NCI-H510A (cell line): Measurements from ENCODE around the gene GFRA1.

Experiments used
- DNase-seq: peaks from one replicate; lab custom pipeline; 2025; lab: John Stamatoyannopoulos, UW

Gene GFRA1

DNA sequence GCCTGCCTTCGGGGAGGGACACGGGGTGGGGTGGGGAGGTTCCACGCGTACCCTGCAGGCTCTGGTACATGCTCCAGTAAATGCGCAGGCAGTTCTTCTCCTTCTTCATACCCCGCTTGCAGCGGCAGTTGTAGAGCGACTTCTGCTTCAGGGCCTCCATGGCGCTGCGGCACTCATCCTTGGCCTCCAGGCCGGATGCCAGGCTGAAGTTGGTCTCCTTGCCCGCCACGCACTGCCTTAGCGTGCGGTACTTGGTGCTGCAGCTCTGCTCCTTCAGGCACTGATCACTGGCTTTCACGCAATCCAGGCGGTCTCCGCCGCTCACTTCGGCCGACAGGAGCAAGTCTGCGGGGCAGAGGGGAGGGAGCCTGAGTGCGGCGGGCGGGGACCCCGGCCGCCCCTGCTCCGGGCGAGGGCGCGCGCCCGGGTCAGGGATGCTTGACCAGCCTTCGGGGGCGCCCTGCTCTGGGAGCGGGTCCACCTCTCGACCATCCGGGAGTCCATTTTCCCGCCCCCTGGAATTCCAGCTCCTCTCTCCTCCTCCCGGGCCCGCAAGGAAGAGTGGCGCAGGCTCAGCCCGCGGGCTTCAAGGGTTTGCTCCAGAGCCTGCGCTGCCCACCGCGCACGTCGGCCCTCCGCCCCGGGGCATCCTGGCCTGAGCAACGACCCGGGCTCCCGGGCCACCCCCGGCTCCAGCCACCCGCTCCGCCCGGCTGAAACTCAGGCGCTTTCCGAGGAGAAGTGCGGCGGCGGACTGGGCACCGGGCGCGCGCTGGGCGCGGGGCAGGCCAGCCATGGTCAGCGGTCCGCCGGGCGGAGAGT lies 2.0 kb downstream of the GFRA1 start:
- no peak for DNase-seq

DNA sequence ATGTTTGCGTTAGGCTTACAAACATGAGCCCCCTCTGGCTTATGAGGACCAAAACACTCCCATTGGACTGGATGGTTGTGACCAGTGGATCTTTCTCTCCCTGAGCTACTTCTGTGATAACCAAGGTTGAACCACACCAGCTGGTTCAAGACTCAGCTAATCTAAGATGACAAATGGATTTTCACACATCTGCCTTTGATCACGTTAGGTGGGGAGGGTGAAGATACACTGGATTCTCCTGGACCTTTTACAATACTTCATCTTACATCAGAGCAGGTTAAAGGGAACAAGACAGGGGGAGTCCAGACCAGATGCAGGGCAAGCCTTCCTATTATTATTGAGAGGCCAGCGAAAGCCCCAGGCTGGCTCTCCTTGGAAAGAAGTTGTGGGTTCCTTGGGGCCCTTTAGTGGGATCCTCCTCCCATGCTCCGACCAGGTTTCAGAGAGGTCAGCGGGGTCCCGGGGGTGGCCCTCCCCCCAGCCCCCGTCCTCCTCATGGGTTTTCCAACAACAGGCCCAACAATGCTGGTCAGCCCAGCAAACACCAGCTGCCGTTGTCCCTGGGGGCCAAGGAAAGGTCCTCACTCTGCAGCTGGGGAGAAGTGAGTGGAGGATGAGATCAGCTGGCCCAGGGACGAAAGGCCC lies 2.8 kb downstream of the GFRA1 start:
- DNase-seq, result no peak

DNA sequence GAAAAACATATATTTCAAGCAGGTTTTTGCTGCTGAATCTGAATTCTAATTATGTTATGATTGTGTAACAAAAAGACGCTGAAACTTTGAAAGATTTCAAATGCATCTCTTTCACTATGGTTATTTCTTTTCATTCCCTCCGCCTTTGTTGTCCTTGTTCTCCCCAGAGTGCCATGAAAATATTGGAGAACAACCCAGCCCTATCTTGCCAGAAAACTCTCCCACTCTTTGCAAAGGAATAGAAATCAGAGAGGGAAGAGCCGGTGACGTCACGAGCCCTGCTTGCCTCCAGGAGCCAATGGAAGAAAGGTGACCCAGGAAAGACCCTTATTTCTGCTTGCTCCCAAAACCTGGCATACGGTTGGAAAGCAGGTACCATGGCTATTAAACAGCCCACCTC lies 3.4 kb downstream of the GFRA1 start:
- no peak for DNase-seq

DNA sequence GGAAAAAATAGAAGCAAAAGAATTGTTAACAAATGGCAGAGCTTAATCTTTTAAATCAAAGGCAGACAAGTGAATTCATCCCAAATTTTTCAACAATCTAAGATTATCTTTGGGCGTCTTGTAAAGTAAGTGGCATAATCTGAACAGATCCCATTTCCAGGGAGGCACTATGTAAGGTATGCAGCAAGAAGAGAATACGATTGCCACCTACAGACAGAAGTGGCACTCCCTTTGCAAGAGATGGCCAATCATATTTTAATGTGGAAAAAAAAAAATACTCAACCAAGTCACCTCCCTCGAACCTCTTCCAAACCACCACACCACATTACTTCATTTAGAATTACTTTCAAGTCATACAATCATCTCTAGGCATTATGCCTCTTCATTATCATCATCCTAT lies 4.0 kb downstream of the GFRA1 start:
- no peak for DNase-seq

DNA sequence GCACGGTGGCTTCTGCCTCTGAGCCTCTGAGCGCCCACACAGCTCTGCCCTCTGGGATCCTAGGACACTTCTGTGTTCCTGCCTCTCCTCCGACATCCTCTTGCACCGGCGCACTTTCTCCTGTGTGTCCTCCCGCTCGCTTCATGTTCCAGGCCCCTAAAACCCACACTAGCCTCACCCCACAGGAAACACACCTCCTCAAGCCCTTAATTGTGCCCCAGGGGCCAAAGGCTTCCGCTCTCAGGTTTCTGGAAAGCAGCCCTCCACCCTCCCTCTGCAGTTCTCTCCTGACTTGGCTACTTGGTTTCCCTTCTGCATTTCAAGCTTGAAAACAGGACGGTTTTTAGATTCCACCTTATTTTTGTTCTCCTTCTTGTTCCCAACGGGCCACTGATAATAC lies 7.3 kb downstream of the GFRA1 start:
- no peak for DNase-seq

DNA sequence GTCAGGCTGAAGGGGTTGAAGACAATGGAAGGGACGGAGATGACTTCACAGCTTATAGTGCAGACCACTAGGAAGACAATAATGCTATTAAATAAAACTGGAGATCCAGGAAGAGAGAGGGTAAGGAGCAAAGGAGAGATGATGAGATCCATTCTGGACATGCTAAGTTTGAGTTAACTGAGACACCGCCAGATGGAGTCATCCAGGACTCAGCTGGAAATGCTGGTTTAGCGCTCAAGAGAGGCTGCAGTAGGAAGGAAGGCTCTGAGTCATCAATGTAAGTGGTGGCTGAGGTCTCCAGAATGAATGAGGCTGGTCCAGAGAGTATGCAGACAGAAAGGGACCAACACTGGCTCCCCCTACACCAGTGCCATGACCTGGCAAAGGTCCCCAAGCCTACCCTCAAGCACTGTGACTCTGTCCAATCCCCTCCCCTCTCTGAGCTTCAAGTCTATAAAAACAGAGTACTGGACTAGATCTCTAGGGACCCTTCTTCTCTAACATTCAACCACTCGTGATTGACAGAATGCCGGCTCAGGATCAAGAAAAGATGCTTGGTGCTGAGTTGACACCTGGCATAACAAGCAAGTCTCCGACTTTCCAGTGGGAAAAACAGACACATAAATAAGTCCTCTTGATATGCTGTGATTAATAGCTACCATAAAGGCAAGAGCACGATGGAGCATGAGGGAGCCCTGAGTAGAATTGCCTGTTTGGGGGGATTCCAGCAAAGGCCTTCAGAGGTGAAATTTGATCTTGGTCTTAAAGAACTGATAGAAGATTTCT lies 8.9 kb downstream of the GFRA1 start:
- no peak for DNase-seq

DNA sequence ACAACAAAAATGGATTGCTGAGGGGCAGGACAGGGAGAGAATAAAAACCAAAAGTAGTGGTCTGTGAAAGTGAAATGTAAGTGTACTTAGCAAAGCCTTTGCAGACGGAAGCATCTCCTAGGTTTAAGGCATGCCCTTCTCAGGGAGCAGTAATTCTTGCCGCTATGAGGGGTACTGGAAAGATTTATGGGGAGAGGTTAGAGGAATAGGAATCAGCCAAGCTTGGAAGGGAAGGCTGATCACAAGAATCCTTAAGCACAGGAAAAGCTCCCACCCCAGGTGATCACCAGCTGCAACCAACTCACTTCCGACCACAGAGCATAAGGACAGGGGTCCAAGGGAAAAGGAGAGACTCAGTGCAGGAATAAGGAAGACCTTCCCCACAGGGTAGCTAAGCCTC lies 10.3 kb downstream of the GFRA1 start:
- no peak for DNase-seq

DNA sequence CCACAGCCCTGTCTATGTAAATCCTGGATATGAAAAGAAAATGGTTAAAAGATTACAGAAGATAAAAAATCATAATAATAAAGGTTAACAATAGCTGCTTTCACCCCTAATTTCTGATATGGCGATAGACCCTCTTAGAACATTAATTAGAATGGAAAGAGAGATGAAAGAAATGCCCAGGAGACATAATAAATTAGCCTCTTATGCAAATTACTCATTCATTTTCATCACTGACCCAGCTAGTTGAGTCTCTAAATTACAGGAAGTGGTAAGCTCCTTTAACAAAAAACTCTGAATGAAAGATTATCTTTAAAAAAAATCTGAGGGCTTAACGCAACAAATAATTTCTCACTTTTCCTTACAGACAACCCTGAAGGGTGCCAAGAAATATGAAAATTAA lies 12.4 kb downstream of the GFRA1 start:
- DNase-seq, result no peak

DNA sequence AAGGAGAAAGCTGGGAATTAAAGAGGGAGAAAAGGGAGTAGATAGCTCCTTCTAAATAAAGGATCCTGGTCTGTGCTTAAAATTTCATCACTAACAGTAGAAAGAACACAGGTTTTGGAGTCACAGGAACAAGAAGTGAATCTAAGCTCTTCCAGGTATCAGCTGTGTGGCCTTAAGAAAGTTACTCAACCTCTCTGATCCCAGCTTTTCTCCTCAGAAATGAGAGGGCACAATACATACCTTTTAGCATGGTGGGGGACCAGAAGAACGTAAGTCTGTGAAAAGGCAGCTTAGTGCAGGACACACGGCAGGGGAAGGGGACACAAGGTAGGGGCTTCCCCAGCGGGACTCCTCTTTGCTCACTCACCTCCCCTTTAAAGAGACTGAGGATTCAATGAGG lies 13.4 kb downstream of the GFRA1 start:
- no peak for DNase-seq

DNA sequence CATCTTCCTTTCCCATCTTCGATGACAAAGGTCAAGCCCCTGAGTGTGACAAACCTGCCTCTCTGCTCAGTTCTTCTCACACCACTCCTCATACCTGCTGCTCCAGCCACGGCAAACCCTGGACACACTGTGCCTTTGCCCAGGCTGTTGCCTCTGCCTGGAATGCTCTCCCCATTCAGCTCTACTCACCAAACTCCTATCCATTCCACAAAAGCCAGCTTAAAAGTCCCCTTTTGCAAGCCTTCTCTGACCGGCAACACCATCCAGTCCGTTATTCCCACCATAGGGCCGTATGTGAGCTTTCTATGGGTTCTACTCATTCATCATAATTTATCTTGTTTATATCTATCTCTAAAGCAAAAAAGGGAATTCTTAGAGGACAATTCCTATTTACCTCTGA lies 15.2 kb downstream of the GFRA1 start:
- no peak for DNase-seq

DNA sequence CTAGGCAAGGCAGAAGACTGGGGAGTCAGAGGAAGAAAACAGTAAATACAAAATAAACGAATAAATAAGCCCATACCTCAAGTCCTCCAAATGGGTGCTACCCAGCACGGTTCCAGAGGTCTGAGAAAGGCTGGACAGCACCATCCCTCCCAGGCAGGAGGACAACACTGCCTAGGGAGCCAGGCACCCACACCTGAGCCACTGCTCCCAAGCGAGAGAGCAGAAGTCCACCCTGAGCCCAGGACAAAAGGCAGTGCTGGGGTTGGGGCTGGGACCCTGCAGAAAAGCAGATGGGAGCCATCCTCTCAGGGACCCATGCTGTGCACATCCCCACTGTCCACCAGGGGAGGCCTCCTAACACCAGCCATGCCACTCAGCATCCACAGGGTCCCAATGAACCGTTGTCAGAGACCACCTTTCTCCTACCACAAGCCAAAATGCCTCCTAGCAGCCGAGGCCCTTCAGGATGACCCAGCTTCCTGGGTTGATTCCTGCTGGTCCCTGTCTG lies 16.2 kb downstream of the GFRA1 start:
- DNase-seq, result no peak

DNA sequence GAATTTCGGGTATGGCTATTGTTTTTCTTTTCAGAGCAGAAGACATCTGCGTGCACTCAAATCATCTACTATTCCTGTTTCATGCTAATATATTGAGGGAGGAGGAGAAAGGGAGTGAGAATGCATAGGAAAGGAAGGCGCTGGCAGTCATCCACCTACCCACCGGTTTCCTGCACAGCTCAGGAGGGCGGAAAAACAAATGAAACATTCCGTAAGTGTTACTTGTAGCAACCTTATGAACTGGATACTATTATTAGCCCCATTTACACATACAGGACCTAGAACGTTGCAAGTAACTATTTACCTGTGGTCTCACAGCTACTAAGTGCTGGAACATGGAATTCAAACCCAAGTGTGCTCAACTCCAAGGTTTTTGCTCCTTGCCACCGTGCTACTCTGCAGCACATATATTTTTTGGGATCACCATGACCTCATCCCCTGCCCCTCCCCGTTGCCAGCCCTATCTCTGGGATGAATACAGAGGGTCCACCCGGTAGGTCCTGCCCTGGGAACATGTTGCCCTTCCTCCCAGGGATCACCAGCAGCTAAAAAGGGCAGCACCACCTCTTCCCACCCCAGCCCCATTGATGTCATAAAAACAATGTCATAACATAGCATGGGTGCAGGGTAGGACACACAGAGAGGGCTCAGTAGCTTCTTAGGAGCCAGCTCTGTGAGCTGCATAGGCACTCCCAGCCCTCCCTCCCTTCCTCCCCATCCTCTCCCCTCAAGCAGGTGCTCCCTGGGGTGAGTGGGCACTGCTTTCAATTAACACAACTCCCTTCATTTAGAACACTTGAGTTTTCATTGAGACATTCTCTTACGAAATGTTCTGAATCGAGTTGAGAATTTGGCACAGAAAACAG lies 16.9 kb downstream of the GFRA1 start:
- DNase-seq, result no peak

DNA sequence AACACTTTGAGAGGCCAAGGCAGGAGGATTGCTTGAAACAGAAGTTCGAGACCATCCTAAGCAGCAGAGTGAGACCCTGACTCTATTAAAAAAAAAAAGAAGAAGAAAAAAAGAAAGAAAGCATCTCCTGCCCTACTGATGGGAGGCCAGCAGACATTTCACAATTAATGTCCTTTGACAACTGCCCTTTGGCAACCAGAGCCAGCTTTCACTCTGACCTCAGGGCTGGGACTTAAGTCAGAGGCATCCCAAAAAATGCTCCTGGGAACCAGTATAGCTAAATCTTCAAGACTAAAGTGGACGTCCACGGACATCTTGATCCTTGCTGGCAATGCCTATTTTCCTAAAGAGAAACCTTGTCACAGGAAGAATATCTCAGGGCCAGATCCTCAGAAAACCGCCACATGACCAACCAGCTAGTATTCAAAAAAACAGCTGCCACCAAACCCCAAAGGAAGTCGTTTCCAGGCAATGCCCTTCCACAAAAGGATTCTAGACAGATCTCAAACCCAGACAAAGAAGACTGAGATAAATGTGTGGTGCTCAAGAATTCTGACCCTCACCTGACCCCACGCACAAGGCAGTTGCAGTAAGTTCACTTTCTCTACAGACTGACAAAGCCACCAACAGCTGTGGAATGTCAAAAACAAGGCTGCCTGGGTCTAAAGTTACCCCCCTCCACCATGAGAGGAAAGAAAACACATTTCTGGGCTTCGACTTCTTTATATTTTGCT lies 18.4 kb downstream of the GFRA1 start:
- no peak for DNase-seq

DNA sequence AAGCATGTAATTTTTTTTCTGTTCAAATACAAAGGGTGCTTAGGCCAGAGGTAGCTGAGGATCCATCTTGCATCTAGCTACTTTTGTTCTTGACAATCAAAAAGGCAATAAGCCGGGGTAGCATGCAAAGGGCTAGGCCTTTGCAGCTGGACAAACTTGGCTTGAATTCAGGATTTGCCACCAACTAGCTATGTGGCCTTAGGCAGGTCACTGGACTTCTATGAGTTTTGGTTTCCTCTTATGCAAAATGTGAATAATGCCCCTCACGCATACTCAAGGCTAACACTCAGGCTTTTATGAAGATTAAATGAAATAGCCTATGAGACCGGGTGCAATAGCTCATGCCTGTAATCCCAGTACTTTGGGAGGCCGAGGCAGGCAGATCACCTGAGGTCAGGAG lies 19.3 kb downstream of the GFRA1 start:
- no peak for DNase-seq

DNA sequence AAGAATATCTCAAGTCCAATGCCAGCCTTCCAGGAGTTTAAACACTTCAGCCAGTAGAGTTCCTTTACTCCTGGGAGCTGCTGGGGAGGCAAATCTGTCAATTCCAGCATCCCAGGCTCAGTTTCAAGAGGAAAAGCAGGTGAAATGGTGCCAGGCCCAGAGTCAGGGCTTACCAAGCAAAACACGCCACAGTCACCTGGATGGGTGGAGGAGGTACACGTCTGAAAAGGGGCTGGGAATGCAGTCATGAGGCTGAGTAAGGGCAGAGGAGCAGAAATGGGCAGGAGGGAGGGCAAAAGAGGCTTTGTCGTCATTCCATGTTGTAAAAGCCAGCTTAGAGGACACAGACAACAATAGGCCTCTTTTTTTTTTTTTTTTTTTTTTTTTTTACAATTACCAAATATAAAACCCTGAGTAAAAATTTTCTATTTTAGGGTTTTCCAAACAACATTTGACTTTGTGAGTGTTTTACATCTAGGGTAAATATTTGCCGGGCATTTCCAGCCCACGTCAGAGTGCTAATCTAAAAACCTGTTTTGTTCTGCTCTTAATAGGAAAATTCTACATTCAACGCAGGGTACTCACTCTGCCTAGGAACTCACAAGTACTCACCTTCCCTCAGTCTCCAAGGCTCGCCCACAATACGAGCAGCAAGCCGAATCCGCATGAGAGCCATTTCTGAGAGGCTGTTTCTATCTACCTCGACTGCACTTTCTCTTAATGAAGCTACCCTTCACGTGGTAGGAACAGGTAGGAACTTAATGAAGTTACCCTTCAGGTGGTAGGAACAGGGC lies 21.2 kb downstream of the GFRA1 start:
- no peak for DNase-seq

DNA sequence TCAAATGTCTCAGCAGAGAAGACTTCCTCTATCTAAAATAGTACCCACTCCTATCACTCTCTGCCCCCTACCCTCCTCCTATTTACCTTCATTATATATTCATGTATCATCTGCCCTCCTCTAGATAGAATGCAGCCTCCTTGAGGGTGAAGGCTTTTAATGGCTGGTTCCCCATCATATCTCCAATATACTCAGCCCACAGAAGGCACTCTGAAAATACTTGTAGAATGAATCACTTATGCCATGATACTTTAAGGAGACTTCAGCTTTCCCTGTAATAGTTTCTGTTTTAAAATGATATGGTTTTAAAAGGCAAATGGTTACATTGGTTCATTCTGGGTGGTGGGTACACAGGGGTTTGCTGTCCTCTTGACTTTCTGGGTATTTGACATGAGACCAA lies 25.3 kb downstream of the GFRA1 start:
- no peak for DNase-seq

DNA sequence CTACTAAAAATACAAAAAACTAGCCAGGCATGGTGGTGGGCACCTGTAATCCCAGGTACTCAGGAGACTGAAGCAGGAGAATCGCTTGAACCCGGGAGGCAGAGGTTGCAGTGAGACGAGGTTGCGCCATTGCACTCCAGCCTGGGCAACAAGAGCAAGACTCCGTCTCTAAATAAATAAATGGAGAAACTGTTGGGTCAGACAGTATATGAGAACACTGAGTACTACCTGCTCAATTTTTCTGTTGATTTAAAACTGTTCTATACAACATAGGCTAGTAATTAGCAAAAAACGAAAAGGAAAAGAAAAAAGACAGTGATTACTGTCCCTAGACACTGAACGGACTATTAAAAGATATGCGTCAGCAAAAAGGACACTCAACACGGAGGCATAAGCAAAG lies 26.7 kb downstream of the GFRA1 start:
- DNase-seq, result no peak

DNA sequence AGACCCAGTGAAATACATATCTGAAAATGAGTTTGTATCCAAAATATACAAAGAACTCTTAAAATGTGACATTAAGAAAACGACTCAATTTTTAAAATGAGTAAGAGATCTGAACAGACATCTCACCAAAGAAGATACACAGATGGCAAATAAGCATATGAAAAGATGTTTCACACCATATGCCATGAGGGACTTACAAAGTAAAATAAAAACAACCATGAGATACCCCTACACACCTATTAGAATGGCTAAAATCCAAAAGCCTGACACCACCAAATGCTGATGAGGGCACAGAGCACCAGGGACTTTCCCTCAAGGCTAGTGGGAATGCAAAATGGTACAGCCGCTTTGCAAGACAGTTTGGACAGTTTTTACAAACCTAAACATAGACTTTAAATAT lies 27.9 kb downstream of the GFRA1 start:
- no peak for DNase-seq

DNA sequence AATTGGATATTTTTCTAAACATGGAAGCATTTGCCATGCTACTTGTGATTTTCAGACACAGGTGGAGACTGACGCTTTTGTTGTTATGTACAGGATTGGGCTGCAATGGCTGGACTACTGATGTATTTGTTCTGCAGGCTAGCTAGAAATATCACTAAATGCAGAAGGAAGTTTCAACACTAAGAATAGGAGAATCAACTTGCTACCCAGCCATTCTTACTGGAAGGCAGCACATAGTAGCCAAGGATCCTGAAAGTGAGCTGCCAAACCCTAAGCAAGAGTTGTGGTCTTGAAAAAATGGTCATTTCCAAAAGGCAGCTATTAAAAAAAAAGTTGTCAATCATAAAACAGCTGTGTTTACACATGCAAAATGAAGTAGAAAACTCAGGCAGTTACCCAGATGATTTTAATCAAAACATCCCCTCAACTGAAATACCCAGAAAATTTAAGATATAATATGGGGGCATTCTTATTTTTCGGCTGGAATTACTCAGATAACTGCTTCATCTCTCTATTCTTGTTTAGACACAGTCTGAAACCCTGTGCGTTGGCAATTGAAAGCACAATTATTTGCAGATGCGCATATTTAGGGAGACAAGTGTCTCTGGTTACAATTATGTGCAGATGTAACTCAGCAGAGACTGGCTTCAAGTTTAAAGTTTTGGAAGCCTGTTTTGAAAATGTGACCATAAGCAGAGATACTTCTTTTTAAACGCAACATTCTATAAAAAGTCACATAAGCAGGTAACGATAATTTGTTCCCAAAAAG lies 31.2 kb downstream of the GFRA1 start:
- DNase-seq, result no peak

DNA sequence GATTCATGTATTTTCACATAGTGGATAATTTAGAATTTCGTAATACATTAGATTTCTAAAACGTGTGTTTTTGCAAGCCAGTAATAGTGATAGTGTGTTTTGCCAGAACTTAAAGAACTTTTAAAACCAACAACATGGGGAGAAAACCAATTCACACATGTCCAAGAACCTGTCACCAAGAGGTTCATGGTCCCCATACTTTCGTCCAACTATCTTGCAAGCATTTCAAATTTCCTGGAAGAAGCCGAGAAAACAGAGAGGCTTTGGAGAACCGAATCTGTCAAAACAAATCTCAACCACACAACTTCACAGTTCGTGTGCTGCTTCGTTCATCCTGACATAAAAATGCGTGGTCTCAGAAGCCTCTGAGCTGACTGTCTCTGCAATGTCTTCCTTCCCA lies 31.9 kb downstream of the GFRA1 start:
- DNase-seq, result no peak
